H1 (cell line): Measurements from ENCODE around the gene APBA2. TPM values are rescaled to one million over a fixed set of nuclear protein-coding genes. Genes with fewer than 3 reads are reported as not detected.

Experiments
- CTBP2 ChIP-seq: IDR thresholded peaks from 2 replicates; pipeline ENCODE4 v1.7.0; 2011; ENCODE audit warnings: borderline replicate concordance, mild to moderate bottlenecking, moderate library complexity, mixed read lengths, low read length; ENCODE audit not compliant: insufficient read depth, insufficient read length
- EGR1 ChIP-seq: IDR thresholded peaks from 2 replicates; pipeline ENCODE4 v1.6.1; 2011; ENCODE audit warnings: low read depth, low read length, borderline replicate concordance
- GTF2F1 ChIP-seq: IDR thresholded peaks from 2 replicates; pipeline ENCODE4 v1.6.1; 2012; ENCODE audit warnings: low read depth, low read length, improper control_type of control experiment, borderline replicate concordance
- JUN ChIP-seq: IDR thresholded peaks from 2 replicates; pipeline ENCODE4 v1.6.1; 2011; ENCODE audit warnings: low read depth, mild to moderate bottlenecking, improper control_type of control experiment, low read length
- JUND ChIP-seq: IDR thresholded peaks from 2 replicates; pipeline ENCODE4 v1.6.1; 2011; ENCODE audit warnings: mild to moderate bottlenecking, improper control_type of control experiment, low read length
- POLR2A ChIP-seq, 2 experiments: IDR thresholded peaks; 1 replicate in 1 of 2; 2 replicates in 1 of 2; pipeline ENCODE4 v1.6.1; 2011; ENCODE audit warnings: low read depth in 2 of 2, low read length in 2 of 2, mild to moderate bottlenecking in 2 of 2; ENCODE audit errors: control extremely low read depth in 1 of 2
- SIN3A ChIP-seq, 2 experiments: IDR thresholded peaks in 1 of 2; conservative IDR thresholded peaks in 1 of 2; 2 replicates each; pipeline ENCODE4 v1.6.1; 2011 to 2012; ENCODE audit warnings: low read length in 2 of 2, improper control_type of control experiment in 1 of 2, low read depth in 1 of 2, mild to moderate bottlenecking in 1 of 2
- SP2 ChIP-seq: IDR thresholded peaks from 2 replicates; pipeline ENCODE4 v1.6.1; 2012; ENCODE audit warnings: mild to moderate bottlenecking, low read length, inconsistent platforms
- TAF7 ChIP-seq: optimal IDR thresholded peaks from 2 replicates; pipeline ENCODE3; 2011; ENCODE audit warnings: low read depth, mild to moderate bottlenecking, inconsistent platforms, low read length, moderate library complexity, borderline replicate concordance
- TBP ChIP-seq: IDR thresholded peaks from 2 replicates; pipeline ENCODE4 v1.6.1; 2011; ENCODE audit warnings: low read depth, low read length, improper control_type of control experiment
- polyA plus RNA-seq, 7 experiments: library from polyadenylated mRNA; depleted of rRNA in 3 of 7; stranded (reverse) in 5 of 7; unstranded in 2 of 7; fragments of >200 nt in 5 of 7; fragments of 200-250 nt in 2 of 7; gene quantifications; 1 replicate in 5 of 7; 2 replicates in 1 of 7; 4 replicates in 1 of 7; pipeline versions ENCODE4 v1.2.1 to v1.2.3, GENCODE V29; 2011 to 2013; ENCODE audit warnings: missing spikeins in 2 of 7, mixed read lengths in 2 of 7
- total RNA-seq: library from RNA; stranded (reverse); fragmentation: NEBNext Ultra II Directional; extraction: Animal tissue kit (Norgen Biotek cat#: 25700); gene quantifications from 2 replicates; pipeline ENCODE4 v1.2.1, GENCODE V29; 2021
- TF ChIP-seq, protein P1 (sequence below): fragments of 300-600 bp; sonication (generic); IDR thresholded peaks from 2 replicates; pipeline ENCODE4 v1.7.1; 2012; ENCODE audit warnings: low read length, moderate library complexity, mild to moderate bottlenecking, inconsistent platforms; ENCODE audit not compliant: insufficient replicate concordance
- TF ChIP-seq, protein P2 (sequence below): IDR thresholded peaks from 2 replicates; pipeline ENCODE4 v1.6.1; 2011; ENCODE audit warnings: low read depth, mild to moderate bottlenecking, low read length; ENCODE audit not compliant: insufficient read depth

The APBA2 gene
- total and polyA plus RNA-seq, 2 of the 8 experiments (the other 6 are each of a cell fraction or from before 2014, with no cell fraction given), result 15.5 to 19.0 TPM

DNA sequence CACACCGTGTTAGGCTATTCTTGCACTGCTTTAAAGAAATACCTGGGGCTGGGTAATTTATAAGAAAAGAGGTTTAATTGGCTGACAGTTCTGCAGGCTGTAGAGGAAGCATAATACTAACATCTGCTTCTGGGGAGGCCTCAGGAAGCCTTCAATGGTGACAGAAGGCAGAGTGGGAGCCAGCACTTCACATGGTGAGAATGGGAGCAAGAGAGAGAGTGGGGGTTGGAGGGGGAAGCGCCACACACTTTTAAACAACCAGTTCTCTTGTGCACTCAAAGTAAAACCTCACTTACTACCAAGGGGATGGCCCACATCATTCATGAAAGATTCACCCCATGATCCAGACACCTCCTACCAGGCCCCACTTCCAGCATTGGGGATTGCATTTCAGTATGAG is 181.1 kb downstream of the APBA2 start (continued):
- TF ChIP-seq, protein P1, sequence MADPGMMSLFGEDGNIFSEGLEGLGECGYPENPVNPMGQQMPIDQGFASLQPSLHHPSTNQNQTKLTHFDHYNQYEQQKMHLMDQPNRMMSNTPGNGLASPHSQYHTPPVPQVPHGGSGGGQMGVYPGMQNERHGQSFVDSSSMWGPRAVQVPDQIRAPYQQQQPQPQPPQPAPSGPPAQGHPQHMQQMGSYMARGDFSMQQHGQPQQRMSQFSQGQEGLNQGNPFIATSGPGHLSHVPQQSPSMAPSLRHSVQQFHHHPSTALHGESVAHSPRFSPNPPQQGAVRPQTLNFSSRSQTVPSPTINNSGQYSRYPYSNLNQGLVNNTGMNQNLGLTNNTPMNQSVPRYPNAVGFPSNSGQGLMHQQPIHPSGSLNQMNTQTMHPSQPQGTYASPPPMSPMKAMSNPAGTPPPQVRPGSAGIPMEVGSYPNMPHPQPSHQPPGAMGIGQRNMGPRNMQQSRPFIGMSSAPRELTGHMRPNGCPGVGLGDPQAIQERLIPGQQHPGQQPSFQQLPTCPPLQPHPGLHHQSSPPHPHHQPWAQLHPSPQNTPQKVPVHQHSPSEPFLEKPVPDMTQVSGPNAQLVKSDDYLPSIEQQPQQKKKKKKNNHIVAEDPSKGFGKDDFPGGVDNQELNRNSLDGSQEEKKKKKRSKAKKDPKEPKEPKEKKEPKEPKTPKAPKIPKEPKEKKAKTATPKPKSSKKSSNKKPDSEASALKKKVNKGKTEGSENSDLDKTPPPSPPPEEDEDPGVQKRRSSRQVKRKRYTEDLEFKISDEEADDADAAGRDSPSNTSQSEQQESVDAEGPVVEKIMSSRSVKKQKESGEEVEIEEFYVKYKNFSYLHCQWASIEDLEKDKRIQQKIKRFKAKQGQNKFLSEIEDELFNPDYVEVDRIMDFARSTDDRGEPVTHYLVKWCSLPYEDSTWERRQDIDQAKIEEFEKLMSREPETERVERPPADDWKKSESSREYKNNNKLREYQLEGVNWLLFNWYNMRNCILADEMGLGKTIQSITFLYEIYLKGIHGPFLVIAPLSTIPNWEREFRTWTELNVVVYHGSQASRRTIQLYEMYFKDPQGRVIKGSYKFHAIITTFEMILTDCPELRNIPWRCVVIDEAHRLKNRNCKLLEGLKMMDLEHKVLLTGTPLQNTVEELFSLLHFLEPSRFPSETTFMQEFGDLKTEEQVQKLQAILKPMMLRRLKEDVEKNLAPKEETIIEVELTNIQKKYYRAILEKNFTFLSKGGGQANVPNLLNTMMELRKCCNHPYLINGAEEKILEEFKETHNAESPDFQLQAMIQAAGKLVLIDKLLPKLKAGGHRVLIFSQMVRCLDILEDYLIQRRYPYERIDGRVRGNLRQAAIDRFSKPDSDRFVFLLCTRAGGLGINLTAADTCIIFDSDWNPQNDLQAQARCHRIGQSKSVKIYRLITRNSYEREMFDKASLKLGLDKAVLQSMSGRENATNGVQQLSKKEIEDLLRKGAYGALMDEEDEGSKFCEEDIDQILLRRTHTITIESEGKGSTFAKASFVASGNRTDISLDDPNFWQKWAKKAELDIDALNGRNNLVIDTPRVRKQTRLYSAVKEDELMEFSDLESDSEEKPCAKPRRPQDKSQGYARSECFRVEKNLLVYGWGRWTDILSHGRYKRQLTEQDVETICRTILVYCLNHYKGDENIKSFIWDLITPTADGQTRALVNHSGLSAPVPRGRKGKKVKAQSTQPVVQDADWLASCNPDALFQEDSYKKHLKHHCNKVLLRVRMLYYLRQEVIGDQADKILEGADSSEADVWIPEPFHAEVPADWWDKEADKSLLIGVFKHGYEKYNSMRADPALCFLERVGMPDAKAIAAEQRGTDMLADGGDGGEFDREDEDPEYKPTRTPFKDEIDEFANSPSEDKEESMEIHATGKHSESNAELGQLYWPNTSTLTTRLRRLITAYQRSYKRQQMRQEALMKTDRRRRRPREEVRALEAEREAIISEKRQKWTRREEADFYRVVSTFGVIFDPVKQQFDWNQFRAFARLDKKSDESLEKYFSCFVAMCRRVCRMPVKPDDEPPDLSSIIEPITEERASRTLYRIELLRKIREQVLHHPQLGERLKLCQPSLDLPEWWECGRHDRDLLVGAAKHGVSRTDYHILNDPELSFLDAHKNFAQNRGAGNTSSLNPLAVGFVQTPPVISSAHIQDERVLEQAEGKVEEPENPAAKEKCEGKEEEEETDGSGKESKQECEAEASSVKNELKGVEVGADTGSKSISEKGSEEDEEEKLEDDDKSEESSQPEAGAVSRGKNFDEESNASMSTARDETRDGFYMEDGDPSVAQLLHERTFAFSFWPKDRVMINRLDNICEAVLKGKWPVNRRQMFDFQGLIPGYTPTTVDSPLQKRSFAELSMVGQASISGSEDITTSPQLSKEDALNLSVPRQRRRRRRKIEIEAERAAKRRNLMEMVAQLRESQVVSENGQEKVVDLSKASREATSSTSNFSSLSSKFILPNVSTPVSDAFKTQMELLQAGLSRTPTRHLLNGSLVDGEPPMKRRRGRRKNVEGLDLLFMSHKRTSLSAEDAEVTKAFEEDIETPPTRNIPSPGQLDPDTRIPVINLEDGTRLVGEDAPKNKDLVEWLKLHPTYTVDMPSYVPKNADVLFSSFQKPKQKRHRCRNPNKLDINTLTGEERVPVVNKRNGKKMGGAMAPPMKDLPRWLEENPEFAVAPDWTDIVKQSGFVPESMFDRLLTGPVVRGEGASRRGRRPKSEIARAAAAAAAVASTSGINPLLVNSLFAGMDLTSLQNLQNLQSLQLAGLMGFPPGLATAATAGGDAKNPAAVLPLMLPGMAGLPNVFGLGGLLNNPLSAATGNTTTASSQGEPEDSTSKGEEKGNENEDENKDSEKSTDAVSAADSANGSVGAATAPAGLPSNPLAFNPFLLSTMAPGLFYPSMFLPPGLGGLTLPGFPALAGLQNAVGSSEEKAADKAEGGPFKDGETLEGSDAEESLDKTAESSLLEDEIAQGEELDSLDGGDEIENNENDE, result no peak
- TF ChIP-seq JUN (no peak), CTBP2 (no peak), SP2 (no peak), EGR1 (no peak), TBP (no peak), POLR2A (IDR thresholded peaks at IDR 0.05; ENCODE audit: control extremely low read depth in 1 of 2, low read depth in 2 of 2, low read length in 2 of 2) (no peak), SIN3A (conservative IDR thresholded peaks at IDR 0.05 in 1 of 2, IDR thresholded peaks at IDR 0.05 in 1 of 2; ENCODE audit: low read depth in 1 of 2, low read length in 2 of 2) (no peak), TAF7 (no peak), JUND (no peak), GTF2F1 (no peak)
- TF ChIP-seq, protein P2, sequence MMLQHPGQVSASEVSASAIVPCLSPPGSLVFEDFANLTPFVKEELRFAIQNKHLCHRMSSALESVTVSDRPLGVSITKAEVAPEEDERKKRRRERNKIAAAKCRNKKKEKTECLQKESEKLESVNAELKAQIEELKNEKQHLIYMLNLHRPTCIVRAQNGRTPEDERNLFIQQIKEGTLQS, result no peak
